HepG2 (cell line): ENCODE data around the gene LEMD1. TPM values are rescaled to one million over a fixed set of nuclear protein-coding genes. Genes with fewer than 3 reads are reported as not detected.

ENCODE experiments used
- AKNA ChIP-seq: sonication (generic); formaldehyde crosslinking; IDR thresholded peaks from 2 replicates; pipeline ENCODE4 v1.4.0; 2020; ENCODE audit warnings: missing genetic modification reagents, borderline replicate concordance
- DDIT3 ChIP-seq: sonication (generic); formaldehyde crosslinking; IDR thresholded peaks from 2 replicates; pipeline ENCODE4 v1.4.0; 2020; ENCODE audit warnings: mild to moderate bottlenecking, missing genetic modification reagents
- ETV5 ChIP-seq: IDR thresholded peaks from 2 replicates; pipeline ENCODE4 v1.6.1; 2018; ENCODE audit warnings: missing biosample characterization, missing genetic modification reagents, inconsistent platforms, borderline replicate concordance
- GABPB1 ChIP-seq: IDR thresholded peaks from 2 replicates; pipeline ENCODE4 v1.6.1; 2016; ENCODE audit warnings: mild to moderate bottlenecking, missing genetic modification reagents, moderate library complexity, missing compliant biosample characterization
- PATZ1 ChIP-seq: sonication (generic); formaldehyde crosslinking; IDR thresholded peaks from 2 replicates; pipeline ENCODE4 v1.4.0; 2020; ENCODE audit warnings: missing genetic modification reagents
- SMAD9 ChIP-seq: sonication (generic); formaldehyde crosslinking; IDR thresholded peaks from 2 replicates; pipeline ENCODE4 v1.5.1; 2020; ENCODE audit warnings: mild to moderate bottlenecking, missing genetic modification reagents
- TP53 ChIP-seq: sonication (generic); formaldehyde crosslinking; conservative IDR thresholded peaks from 2 replicates; pipeline ENCODE4 v1.4.0; 2020; ENCODE audit warnings: missing genetic modification reagents
- ZBTB20 ChIP-seq: sonication (generic); formaldehyde crosslinking; IDR thresholded peaks from 2 replicates; pipeline ENCODE4 v1.8.1; 2023; ENCODE audit warnings: missing genetic modification reagents, low read depth, mild to moderate bottlenecking, borderline replicate concordance
- ZBTB26 ChIP-seq: IDR thresholded peaks from 2 replicates; pipeline ENCODE4 v1.6.1; 2016; ENCODE audit warnings: missing compliant biosample characterization, missing genetic modification reagents, borderline replicate concordance
- ZKSCAN8 ChIP-seq: IDR thresholded peaks from 2 replicates; pipeline ENCODE4 v1.6.1; 2016; ENCODE audit warnings: borderline replicate concordance, missing genetic modification reagents, missing compliant biosample characterization
- ZNF574 ChIP-seq: sonication (generic); formaldehyde crosslinking; IDR thresholded peaks from 2 replicates; pipeline ENCODE4 v1.4.0; 2020; ENCODE audit warnings: missing genetic modification reagents
- ZNF710 ChIP-seq: sonication (generic); formaldehyde crosslinking; IDR thresholded peaks from 2 replicates; pipeline ENCODE4 v1.5.0; 2020; ENCODE audit warnings: mild to moderate bottlenecking, missing genetic modification reagents, borderline replicate concordance
- polyA plus RNA-seq, 8 experiments: library from polyadenylated mRNA; depleted of rRNA in 3 of 8; stranded (reverse) in 7 of 8; unstranded in 1 of 8; fragments of >200 nt; fragmentation: Illumina TruSeq in 4 of 8; extraction: Trizol in 4 of 8; gene quantifications; 2 replicates each; pipeline versions ENCODE4 v1.2.1 to v1.2.3, GENCODE V29; 2011 to 2016; ENCODE audit warnings: low read depth in 4 of 8, missing spikeins in 1 of 8, mixed read lengths in 1 of 8; ENCODE audit not compliant: insufficient read depth in 1 of 8
- total RNA-seq, 5 experiments: library from RNA; depleted of rRNA; stranded (reverse); fragments of >200 nt; fragmentation: Illumina TruSeq; extraction: Trizol; gene quantifications; 2 replicates each; pipeline ENCODE4 v1.2.3, GENCODE V29; 2016; ENCODE audit warnings: low read depth in 1 of 5

Gene LEMD1
- total and polyA plus RNA-seq, 2 of the 13 experiments (the other 11 are each of a cell fraction or from before 2014, with no cell fraction given): 1.4 to 2.3 TPM

- TF ChIP-seq AKNA (CRISPR knock-in tag): no peak
- TF ChIP-seq DDIT3 (CRISPR knock-in tag): no peak
- no peak for TF ChIP-seq ZNF710 (CRISPR knock-in tag)
- TF ChIP-seq ZBTB26 (CRISPR knock-in tag): 0 out of 2 replicates have a peak, but pooled peaks have one; percentile 53
- 0 out of 2 replicates have a peak, but pooled peaks have one; percentile 23 for TF ChIP-seq ZNF574
- TF ChIP-seq ETV5 (CRISPR knock-in tag): no peak; the same call in 1 of the 2 replicates
- TF ChIP-seq ZKSCAN8 (CRISPR knock-in tag): no peak
- no peak for TF ChIP-seq TP53 (CRISPR knock-in tag)
- no peak for TF ChIP-seq PATZ1 (CRISPR knock-in tag)
- TF ChIP-seq ZBTB20 (CRISPR knock-in tag): no peak; the same call in 1 of the 2 replicates
- no peak for TF ChIP-seq SMAD9
- no peak for TF ChIP-seq GABPB1
Observed at GRCh38 chr1:205458777-205459566, 37.1 kb upstream of the LEMD1 start (continued).
